Fibroblast of lung (primary cell): ENCODE measurements around the gene ZNF521. TPM values are rescaled to one million over a fixed set of nuclear protein-coding genes. Genes with fewer than 3 reads are reported as not detected.

Source experiments
- DNase-seq, 2 donors: peaks; one replicate each; pipeline versions ENCODE4 v3.0.0 to v3.0.0-alpha.2; 2010; ENCODE audit warnings: low read depth in 2 of 2
- H2AFZ ChIP-seq: 2 replicates; pipeline ENCODE4 v1.5.1; 2012; ENCODE audit warnings: low read length, control low read depth, inconsistent platforms
- H3K27ac ChIP-seq: 2 replicates; pipeline ENCODE4 v1.5.1; 2011; ENCODE audit warnings: low read length, control low read depth; ENCODE audit not compliant: insufficient read depth
- H3K27me3 ChIP-seq: 2 replicates; pipeline ENCODE4 v1.5.1; 2011; ENCODE audit warnings: mild to moderate bottlenecking, low read length; ENCODE audit not compliant: control insufficient read depth, insufficient read depth
- H3K36me3 ChIP-seq: 2 replicates; pipeline ENCODE4 v1.5.1; 2011; ENCODE audit warnings: low read length; ENCODE audit not compliant: control insufficient read depth, insufficient read depth
- H3K4me1 ChIP-seq: 2 replicates; pipeline ENCODE4 v1.5.1; 2011; ENCODE audit warnings: low read length; ENCODE audit not compliant: control insufficient read depth, insufficient read depth; ENCODE audit errors: extremely low read depth
- H3K4me2 ChIP-seq: 2 replicates; pipeline ENCODE4 v1.5.1; 2011; ENCODE audit warnings: low read length, control low read depth; ENCODE audit not compliant: insufficient read depth; ENCODE audit errors: extremely low read depth
- H3K4me3 ChIP-seq, 4 experiments: fragments of 200-600 bp in 1 of 4; sonication (generic) in 1 of 4; replicated peaks in 1 of 4; 2 replicates each; pipeline ENCODE4 v1.5.1; 2011 to 2016; ENCODE audit warnings: low read length in 4 of 4, low read depth in 3 of 4, mild to moderate bottlenecking in 3 of 4, control low read depth in 2 of 4, inconsistent platforms in 1 of 4, mixed read lengths in 1 of 4; ENCODE audit not compliant: insufficient read depth in 1 of 4; ENCODE audit errors: control extremely low read depth in 1 of 4
- H3K79me2 ChIP-seq: 2 replicates; pipeline ENCODE4 v1.5.1; 2012; ENCODE audit warnings: mild to moderate bottlenecking, low read length, inconsistent platforms; ENCODE audit not compliant: control insufficient read depth, insufficient read depth
- H3K9ac ChIP-seq: 2 replicates; pipeline ENCODE4 v1.5.1; 2011; ENCODE audit warnings: mild to moderate bottlenecking, low read length, control low read depth; ENCODE audit not compliant: insufficient read depth
- H3K9me3 ChIP-seq: 2 replicates; pipeline ENCODE4 v1.5.1; 2012; ENCODE audit warnings: low read depth, low read length; ENCODE audit not compliant: control insufficient read depth, insufficient read depth
- H4K20me1 ChIP-seq: 2 replicates; pipeline ENCODE4 v1.5.1; 2011; ENCODE audit warnings: low read length; ENCODE audit not compliant: control insufficient read depth, insufficient read depth; ENCODE audit errors: extremely low read depth
- EZH2 ChIP-seq: IDR thresholded peaks from 2 replicates; pipeline ENCODE4 v1.5.1; 2012; ENCODE audit warnings: low read length, control low read depth, mild to moderate bottlenecking; ENCODE audit errors: missing control alignments
- polyA plus RNA-seq, 2 donors: library from polyadenylated mRNA; depleted of rRNA in 1 of 2; stranded (reverse) in 1 of 2; unstranded in 1 of 2; fragments of >200 nt; gene quantifications; 2 replicates each; pipeline ENCODE4 v1.2.1, GENCODE V29; 2011 to 2012; ENCODE audit warnings: missing spikeins in 1 of 2
- total RNA-seq: library from RNA; depleted of rRNA; stranded (reverse); fragments of >200 nt; gene quantifications from 2 replicates; pipeline ENCODE4 v1.2.1, GENCODE V29; 2014
- TF ChIP-seq, protein P1 (sequence below), 2 donors: IDR thresholded peaks in 1 of 2; conservative IDR thresholded peaks in 1 of 2; 1 replicate in 1 of 2; 2 replicates in 1 of 2; pipeline ENCODE4 v1.5.1; 2011 to 2012; ENCODE audit warnings: low read length in 2 of 2, control low read depth in 1 of 2, inconsistent platforms in 1 of 2, low read depth in 1 of 2, mild to moderate bottlenecking in 1 of 2

ZNF521 gene
- total and polyA plus RNA-seq, 2 donors (not counting 1 experiment from before 2014, with no cell fraction given): 25.2 to 43.6 TPM

DNA sequence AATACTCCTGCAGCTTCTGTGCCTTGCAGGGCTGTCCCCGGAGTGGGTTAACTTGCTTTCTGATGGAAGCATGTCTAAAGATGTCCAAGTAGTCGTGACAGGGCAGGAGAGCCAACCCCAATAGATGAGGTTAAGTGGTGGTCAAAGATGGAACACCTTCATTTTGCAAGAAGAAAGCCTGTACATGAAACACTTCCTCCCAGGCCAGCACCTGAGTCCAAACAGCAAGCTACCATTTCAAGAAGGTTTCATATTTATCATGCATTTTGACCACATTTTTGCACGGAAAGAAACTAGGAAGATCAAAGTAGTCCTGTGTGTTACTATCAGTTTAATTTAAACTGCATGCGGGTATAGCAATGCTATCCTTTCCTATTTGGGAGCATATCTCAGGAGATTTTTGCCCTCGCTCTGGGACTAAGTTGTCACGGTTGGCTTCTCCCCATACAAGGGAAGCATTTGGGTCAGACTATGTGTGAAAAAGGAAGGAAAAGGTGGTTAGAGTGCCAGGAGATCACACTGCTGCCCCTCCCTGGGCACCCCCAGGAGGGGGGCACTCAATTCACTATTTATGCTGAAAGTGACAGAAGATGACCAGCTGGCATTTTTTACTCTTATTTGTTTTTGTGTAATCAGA is 187.6 kb downstream of the ZNF521 start:
- no peak for DNase-seq
- Histone ChIP-seq H3K9me3 (no peaks in the 10 kb centered on the region), H2AFZ (no peak overlapping the region), H3K79me2 (no peaks in the 10 kb centered on the region), H3K27me3 (no peaks in the 10 kb centered on the region), H3K27ac (peak overlapping the region; percentile 60), H3K36me3 (no peaks in the 10 kb centered on the region), H4K20me1 (no peaks in the 10 kb centered on the region), H3K9ac (peak overlapping the region; percentile 20), H3K4me3 (peak overlapping the region; percentile 44 to 57 (median 48)), H3K4me1 (peaks cover 8% of the 10 kb centered on the region), H3K4me2 (peak overlapping the region; percentile 97)
- no peak for TF ChIP-seq EZH2
- TF ChIP-seq, protein P1, sequence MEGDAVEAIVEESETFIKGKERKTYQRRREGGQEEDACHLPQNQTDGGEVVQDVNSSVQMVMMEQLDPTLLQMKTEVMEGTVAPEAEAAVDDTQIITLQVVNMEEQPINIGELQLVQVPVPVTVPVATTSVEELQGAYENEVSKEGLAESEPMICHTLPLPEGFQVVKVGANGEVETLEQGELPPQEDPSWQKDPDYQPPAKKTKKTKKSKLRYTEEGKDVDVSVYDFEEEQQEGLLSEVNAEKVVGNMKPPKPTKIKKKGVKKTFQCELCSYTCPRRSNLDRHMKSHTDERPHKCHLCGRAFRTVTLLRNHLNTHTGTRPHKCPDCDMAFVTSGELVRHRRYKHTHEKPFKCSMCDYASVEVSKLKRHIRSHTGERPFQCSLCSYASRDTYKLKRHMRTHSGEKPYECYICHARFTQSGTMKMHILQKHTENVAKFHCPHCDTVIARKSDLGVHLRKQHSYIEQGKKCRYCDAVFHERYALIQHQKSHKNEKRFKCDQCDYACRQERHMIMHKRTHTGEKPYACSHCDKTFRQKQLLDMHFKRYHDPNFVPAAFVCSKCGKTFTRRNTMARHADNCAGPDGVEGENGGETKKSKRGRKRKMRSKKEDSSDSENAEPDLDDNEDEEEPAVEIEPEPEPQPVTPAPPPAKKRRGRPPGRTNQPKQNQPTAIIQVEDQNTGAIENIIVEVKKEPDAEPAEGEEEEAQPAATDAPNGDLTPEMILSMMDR (conservative IDR thresholded peaks at IDR 0.05 in 1 of 2, IDR thresholded peaks at IDR 0.05 in 1 of 2; ENCODE audit: low read depth in 1 of 2, low read length in 2 of 2): no peak

DNA sequence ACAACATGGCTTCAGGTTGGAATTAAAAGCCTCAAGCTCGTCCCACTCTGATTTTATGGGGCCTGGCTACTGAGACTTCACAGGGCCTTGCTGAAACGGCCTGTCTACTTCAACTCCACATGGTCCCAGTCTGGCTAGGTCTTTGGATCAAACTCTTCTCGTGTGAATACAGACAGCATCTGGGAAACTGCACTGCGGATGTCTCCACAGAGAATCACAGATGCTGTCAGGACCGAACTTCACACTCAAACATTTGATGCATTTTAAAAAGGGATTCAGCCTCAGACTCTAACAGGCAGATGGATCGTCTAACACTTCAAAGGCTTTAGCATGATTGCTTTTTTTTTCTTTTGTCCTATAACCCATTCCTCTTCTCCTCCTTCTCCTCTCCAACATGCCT is 198.5 kb downstream of the ZNF521 start:
- TF ChIP-seq, protein P1 (conservative IDR thresholded peaks at IDR 0.05 in 1 of 2, IDR thresholded peaks at IDR 0.05 in 1 of 2; ENCODE audit: low read depth in 1 of 2, low read length in 2 of 2): no peak
- no peak for TF ChIP-seq EZH2

DNA sequence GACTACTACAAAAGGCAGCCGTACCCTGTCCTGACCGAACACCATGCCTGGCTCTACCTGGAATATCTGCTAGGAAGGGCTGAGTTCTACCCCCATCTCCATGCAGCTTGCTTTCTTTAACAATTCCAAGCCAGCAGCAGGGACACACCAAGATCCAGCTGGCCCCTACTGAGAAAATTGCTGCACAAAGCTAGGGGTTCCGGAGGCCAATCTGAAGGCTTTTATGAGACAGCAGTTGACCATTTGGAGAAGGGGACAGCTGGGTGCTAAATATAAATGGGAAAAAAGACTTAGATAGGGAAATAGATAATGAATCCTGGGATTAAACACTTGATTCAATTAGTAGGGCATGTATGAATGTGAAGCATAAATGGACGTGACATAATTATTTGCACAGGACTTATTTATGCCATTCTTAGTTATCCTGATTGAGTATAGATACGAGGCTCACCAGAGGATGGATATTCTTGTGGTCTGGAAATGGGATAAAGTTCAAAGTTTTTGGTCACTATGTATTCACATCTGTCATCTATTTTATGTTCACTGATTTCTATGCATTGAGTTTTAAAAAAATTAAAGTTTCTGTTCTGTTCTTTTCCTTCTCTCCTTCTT is 204.0 kb downstream of the ZNF521 start:
- Histone ChIP-seq H3K79me2 (no peaks in the 10 kb centered on the region), H3K4me3 (no peak overlapping the region), H3K36me3 (peaks cover 2% of the 10 kb centered on the region), H3K27me3 (no peaks in the 10 kb centered on the region), H3K27ac (no peak overlapping the region), H3K4me2 (no peak overlapping the region), H4K20me1 (no peaks in the 10 kb centered on the region), H3K4me1 (no peaks in the 10 kb centered on the region), H2AFZ (no peak overlapping the region), H3K9ac (no peak overlapping the region), H3K9me3 (no peaks in the 10 kb centered on the region)
- DNase-seq: no peak
- TF ChIP-seq, protein P1 (conservative IDR thresholded peaks at IDR 0.05 in 1 of 2, IDR thresholded peaks at IDR 0.05 in 1 of 2; ENCODE audit: low read depth in 1 of 2, low read length in 2 of 2): no peak
- no peak for TF ChIP-seq EZH2

More for the DNA sequence above, 198.5 kb downstream of the ZNF521 start:
- no peaks in the 10 kb centered on the region for H3K9me3 ChIP-seq
- H3K27me3 ChIP-seq: no peaks in the 10 kb centered on the region
- H3K4me1 ChIP-seq: no peaks in the 10 kb centered on the region
- H3K4me2 ChIP-seq: no peak overlapping the region
- no peaks in the 10 kb centered on the region for H3K79me2 ChIP-seq
- no peak overlapping the region for H3K27ac ChIP-seq
- DNase-seq: no peak
- peaks cover 2% of the 10 kb centered on the region for H3K36me3 ChIP-seq
- no peak overlapping the region for H3K9ac ChIP-seq
- no peak overlapping the region for H2AFZ ChIP-seq
- no peaks in the 10 kb centered on the region for H4K20me1 ChIP-seq
- no peak overlapping the region for H3K4me3 ChIP-seq
